Tibial artery (tissue), 4 donors: ENCODE measurements around the gene CIP2A.

ENCODE experiments used
- DNase-seq, 2 donors: peaks; one replicate each; pipeline ENCODE4 v3.0.0-alpha.2; 2019
- H3K27ac ChIP-seq, 2 donors: fragments of 200-600 bp; sonication (generic) in 1 of 2; 1 replicate in 1 of 2; 2 replicates in 1 of 2; pipeline ENCODE4 v1.5.1; 2018 to 2019; ENCODE audit warnings: mild to moderate bottlenecking in 1 of 2
- H3K27me3 ChIP-seq, 2 donors: fragments of 200-600 bp; sonication (generic) in 1 of 2; one replicate each; pipeline versions ENCODE4 v1.5.1 to v1.6.0; 2016 to 2019
- H3K36me3 ChIP-seq, 3 donors: fragments of 200-600 bp; sonication (generic) in 2 of 3; one replicate each; pipeline ENCODE4 v1.5.1; 2016 to 2019; ENCODE audit warnings: mild to moderate bottlenecking in 2 of 3
- H3K4me1 ChIP-seq, 4 donors: fragments of 200-600 bp; sonication (generic) in 2 of 4; 1 replicate in 3 of 4; 2 replicates in 1 of 4; pipeline ENCODE4 v1.5.1; 2016 to 2019
- H3K4me3 ChIP-seq, 2 donors: fragments of 200-600 bp; sonication (generic) in 1 of 2; 1 replicate in 1 of 2; 2 replicates in 1 of 2; pipeline ENCODE4 v1.5.1; 2018 to 2019; ENCODE audit warnings: mild to moderate bottlenecking in 2 of 2
- H3K9me3 ChIP-seq, 3 donors: fragments of 200-600 bp; sonication (generic) in 1 of 3; one replicate each; pipeline ENCODE4 v1.5.1; 2016 to 2019
- CTCF ChIP-seq, 2 experiments: fragments of 200-600 bp in 1 of 2; fragments of 450-650 bp in 1 of 2; IDR thresholded peaks; one replicate each; pipeline ENCODE4 v1.5.1; 2017 to 2019; ENCODE audit warnings: antibody characterized with exemption in 2 of 2, mild to moderate bottlenecking in 1 of 2, moderate library complexity in 1 of 2
- intact Hi-C: fragments of 100-400 bp; cut with DNase I; formaldehyde crosslinking; loops from one replicate; pipeline ENCODE4 v1.15.0; 2023; ENCODE audit warnings: low total_unique reads

CIP2A gene

GRCh38 chr3:108599677-108600409 is 10.6 kb upstream of the CIP2A start:
- no peak overlapping the region for H3K4me3 ChIP-seq
- no peak for DNase-seq
- intact Hi-C loops: no loop called here
- no peaks in the 10 kb centered on the region for H3K27me3 ChIP-seq
- H3K9me3 ChIP-seq: no peaks in the 10 kb centered on the region
- no peak overlapping the region for H3K27ac ChIP-seq
- H3K36me3 ChIP-seq: no peaks in the 10 kb centered on the region
- H3K4me1 ChIP-seq: no peaks in the 10 kb centered on the region
- TF ChIP-seq CTCF (IDR thresholded peaks at IDR 0.05): no peak

- H3K9me3 ChIP-seq: no peaks in the 10 kb centered on the region
- H3K27me3 ChIP-seq: no peaks in the 10 kb centered on the region
- TF ChIP-seq CTCF (IDR thresholded peaks at IDR 0.05): no peak
- H3K27ac ChIP-seq: no peak overlapping the region
- intact Hi-C loops: no loop called here
- no peaks in the 10 kb centered on the region for H3K4me1 ChIP-seq
- H3K4me3 ChIP-seq: no peak overlapping the region
- no peaks in the 10 kb centered on the region for H3K36me3 ChIP-seq
- no peak for DNase-seq
These were observed 9.1 kb upstream of the CIP2A start for GRCh38 chr3:108598375-108598774.

DNA sequence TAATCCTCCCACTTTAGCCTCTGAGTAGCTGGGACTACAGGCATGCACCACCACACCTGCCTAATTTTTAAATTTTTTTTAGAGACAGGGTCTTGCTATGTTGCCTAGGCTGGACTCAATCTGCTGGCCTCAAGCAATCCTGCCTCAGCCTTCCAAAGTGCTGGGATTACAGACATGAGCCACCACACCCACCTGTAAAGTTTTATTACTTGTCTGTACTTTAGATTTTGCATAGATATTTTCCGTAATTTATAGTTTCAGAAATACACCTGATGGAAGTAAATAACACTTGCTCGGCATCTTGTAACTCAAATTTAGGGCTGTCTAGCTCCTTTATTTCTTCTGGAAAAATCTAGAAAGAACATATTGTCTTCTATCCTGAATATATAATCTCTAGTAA is 6.1 kb upstream of the CIP2A start:
- Histone ChIP-seq H3K4me1 (peaks cover 0 to 6% (median 0%) of the 10 kb centered on the region in 4 donors), H3K27ac (no peak overlapping the region), H3K9me3 (no peaks in the 10 kb centered on the region), H3K36me3 (no peaks in the 10 kb centered on the region), H3K4me3 (no peak overlapping the region), H3K27me3 (no peaks in the 10 kb centered on the region)
- no peak for TF ChIP-seq CTCF (IDR thresholded peaks at IDR 0.05)
- intact Hi-C loops: no loop called here
- no peak for DNase-seq

- peaks cover 0 to 14% (median 4%) of the 10 kb centered on the region in 4 donors for H3K4me1 ChIP-seq
- H3K27me3 ChIP-seq: no peaks in the 10 kb centered on the region
- H3K4me3 ChIP-seq: peak overlapping the region; percentile 68 to 72
- DNase-seq: no peak
- no peak for TF ChIP-seq CTCF (IDR thresholded peaks at IDR 0.05)
- intact Hi-C loops: no loop called here
- no peaks in the 10 kb centered on the region for H3K9me3 ChIP-seq
- H3K36me3 ChIP-seq: no peaks in the 10 kb centered on the region
- peak overlapping the region in 1 of 2 donors; percentile 92 for H3K27ac ChIP-seq
These were observed 1.2 kb upstream of the CIP2A start for GRCh38 chr3:108590460-108590859.

DNA sequence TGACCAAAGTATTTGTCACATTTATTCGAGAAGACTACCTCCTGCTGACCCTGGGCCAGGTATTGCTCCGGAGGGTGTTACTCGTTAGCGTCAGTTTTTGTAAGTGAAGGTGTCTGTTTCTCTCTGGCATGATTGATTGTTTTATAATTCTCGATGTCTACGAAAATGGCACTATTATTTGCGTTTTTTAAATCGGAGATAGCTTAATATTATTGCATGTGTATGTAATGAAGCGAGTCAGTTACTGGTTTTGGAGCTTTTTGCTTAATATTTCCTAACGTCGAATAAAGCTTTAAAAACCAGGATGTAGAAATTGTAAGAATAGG is 723 bp upstream of the CIP2A start:
- peak overlapping the region; percentile 90 to 92 for H3K27ac ChIP-seq
- TF ChIP-seq CTCF (IDR thresholded peaks at IDR 0.05): no peak
- no peak for DNase-seq
- H3K9me3 ChIP-seq: no peaks in the 10 kb centered on the region
- peaks cover 0 to 14% (median 4%) of the 10 kb centered on the region in 4 donors for H3K4me1 ChIP-seq
- peak overlapping the region; percentile 68 to 72 for H3K4me3 ChIP-seq
- no peaks in the 10 kb centered on the region for H3K27me3 ChIP-seq
- intact Hi-C loops: no loop called here
- no peaks in the 10 kb centered on the region for H3K36me3 ChIP-seq
